Trophoblast cell (in vitro differentiated cells and primary cell): ENCODE data around the gene FAM168A.

Source experiments
- DNase-seq, 2 donors: peaks; one replicate each; pipeline ENCODE4 v3.0.0-alpha.2; 2016
- H2AFZ ChIP-seq: 2 replicates; pipeline ENCODE4 v1.6.1; 2013; ENCODE audit warnings: low read length, moderate library complexity, mild to moderate bottlenecking; ENCODE audit not compliant: insufficient read depth, poor library complexity
- H2AK5ac ChIP-seq: 2 replicates; pipeline ENCODE4 v1.6.1; 2013; ENCODE audit warnings: mild to moderate bottlenecking, low read length
- H2BK120ac ChIP-seq: 2 replicates; pipeline ENCODE4 v1.6.1; 2013; ENCODE audit warnings: low read length, mild to moderate bottlenecking, moderate library complexity; ENCODE audit not compliant: insufficient read depth, poor library complexity
- H2BK12ac ChIP-seq: 2 replicates; pipeline ENCODE4 v1.6.1; 2013; ENCODE audit warnings: mild to moderate bottlenecking, low read length, moderate library complexity
- H2BK5ac ChIP-seq: 2 replicates; pipeline ENCODE4 v1.6.1; 2013; ENCODE audit warnings: low read length, low read depth, moderate library complexity, mild to moderate bottlenecking; ENCODE audit not compliant: poor library complexity
- H3K14ac ChIP-seq: 2 replicates; pipeline ENCODE4 v1.6.1; 2013; ENCODE audit warnings: mild to moderate bottlenecking, low read length
- H3K18ac ChIP-seq: 2 replicates; pipeline ENCODE4 v1.6.1; 2013; ENCODE audit warnings: mild to moderate bottlenecking, low read length
- H3K23ac ChIP-seq: 2 replicates; pipeline ENCODE4 v1.6.1; 2013; ENCODE audit warnings: low read length
- H3K27ac ChIP-seq: 2 replicates; pipeline ENCODE4 v1.5.1; 2013; ENCODE audit warnings: low read depth, mild to moderate bottlenecking, inconsistent platforms, low read length, moderate library complexity
- H3K27me3 ChIP-seq: 2 replicates; pipeline ENCODE4 v1.6.1; 2013; ENCODE audit warnings: inconsistent platforms, mild to moderate bottlenecking, low read length, moderate library complexity; ENCODE audit not compliant: insufficient read depth
- H3K36me3 ChIP-seq, 2 experiments: 1 replicate in 1 of 2; 2 replicates in 1 of 2; pipeline ENCODE4 v1.6.1; 2013; ENCODE audit warnings: low read length in 2 of 2, mild to moderate bottlenecking in 2 of 2, moderate library complexity in 1 of 2; ENCODE audit not compliant: insufficient read depth in 2 of 2, control insufficient read depth in 1 of 2
- H3K4ac ChIP-seq: 2 replicates; pipeline ENCODE4 v1.6.1; 2013; ENCODE audit warnings: low read depth, mild to moderate bottlenecking, low read length, moderate library complexity
- H3K4me1 ChIP-seq, 2 experiments: 1 replicate in 1 of 2; 2 replicates in 1 of 2; pipeline ENCODE4 v1.6.1; 2013; ENCODE audit warnings: low read length in 2 of 2, mild to moderate bottlenecking in 2 of 2, moderate library complexity in 1 of 2; ENCODE audit not compliant: insufficient read depth in 2 of 2, control insufficient read depth in 1 of 2
- H3K4me2 ChIP-seq: 2 replicates; pipeline ENCODE4 v1.6.1; 2013; ENCODE audit warnings: inconsistent platforms, mild to moderate bottlenecking, low read length, moderate library complexity
- H3K4me3 ChIP-seq: 2 replicates; pipeline ENCODE4 v1.5.1; 2013; ENCODE audit warnings: mild to moderate bottlenecking, low read depth, low read length, inconsistent platforms
- H3K79me1 ChIP-seq: one replicate; pipeline ENCODE4 v1.6.1; 2013; ENCODE audit warnings: low read length
- H3K79me2 ChIP-seq: 2 replicates; pipeline ENCODE4 v1.6.1; 2013; ENCODE audit warnings: low read length, mild to moderate bottlenecking; ENCODE audit not compliant: control insufficient read depth, insufficient read depth, poor library complexity
- H3K9ac ChIP-seq: 2 replicates; pipeline ENCODE4 v1.6.1; 2013; ENCODE audit warnings: mild to moderate bottlenecking, low read length
- H3K9me3 ChIP-seq: 2 replicates; pipeline ENCODE4 v1.6.1; 2013; ENCODE audit warnings: low read depth, mild to moderate bottlenecking, control low read depth, inconsistent platforms, low read length; ENCODE audit not compliant: insufficient read depth
- H4K12ac ChIP-seq: 2 replicates; pipeline ENCODE4 v1.6.1; 2013; ENCODE audit warnings: low read depth, mild to moderate bottlenecking, low read length, moderate library complexity
- H4K8ac ChIP-seq: 2 replicates; pipeline ENCODE4 v1.6.1; 2013; ENCODE audit warnings: low read depth, mild to moderate bottlenecking, low read length, moderate library complexity
- H4K91ac ChIP-seq: one replicate; pipeline ENCODE4 v1.6.1; 2013; ENCODE audit warnings: low read depth, mild to moderate bottlenecking, low read length, moderate library complexity
- WGBS: extraction: QIAGEN DNeasy Blood & Tissue Kit; methylation state at CpG from one replicate; pipeline ENCODE4 v1.1.7; 2013; ENCODE audit warnings: missing lambda C conversion rate; ENCODE audit not compliant: insufficient read length, insufficient coverage; ENCODE audit errors: extremely low coverage; 5-methylcytosine and 5-hydroxymethylcytosine counted together

Gene FAM168A

GRCh38 chr11:73528483-73529203 lies 69.3 kb downstream of the FAM168A start:
- no peak overlapping the region for H3K18ac ChIP-seq
- no peaks in the 10 kb centered on the region for H3K79me2 ChIP-seq
- no peak overlapping the region for H3K23ac ChIP-seq
- no peak overlapping the region for H4K91ac ChIP-seq
- H4K8ac ChIP-seq: no peak overlapping the region
- no peak overlapping the region for H2BK120ac ChIP-seq
- no CpG with 5 or more reads among the region's 5 CpGs for WGBS
- H3K79me1 ChIP-seq: no peaks in the 10 kb centered on the region
- peak in 1 of 2 donors; percentile 19 for DNase-seq
- H3K27me3 ChIP-seq: no peaks in the 10 kb centered on the region
- H3K4me2 ChIP-seq: peak overlapping the region; percentile 9
- peaks cover 2 to 6% of the 10 kb centered on the region in 2 experiments for H3K4me1 ChIP-seq
- H2BK12ac ChIP-seq: no peak overlapping the region
- no peak overlapping the region for H2BK5ac ChIP-seq
- H4K12ac ChIP-seq: no peak overlapping the region
- no peak overlapping the region for H2AFZ ChIP-seq
- no peaks in the 10 kb centered on the region for H3K9me3 ChIP-seq
- no peak overlapping the region for H3K9ac ChIP-seq
- H3K27ac ChIP-seq: no peak overlapping the region
- H3K14ac ChIP-seq: no peak overlapping the region
- H3K4me3 ChIP-seq: no peak overlapping the region
- no peak overlapping the region for H2AK5ac ChIP-seq
- no peak overlapping the region for H3K4ac ChIP-seq
- H3K36me3 ChIP-seq: no peaks in the 10 kb centered on the region

DNA sequence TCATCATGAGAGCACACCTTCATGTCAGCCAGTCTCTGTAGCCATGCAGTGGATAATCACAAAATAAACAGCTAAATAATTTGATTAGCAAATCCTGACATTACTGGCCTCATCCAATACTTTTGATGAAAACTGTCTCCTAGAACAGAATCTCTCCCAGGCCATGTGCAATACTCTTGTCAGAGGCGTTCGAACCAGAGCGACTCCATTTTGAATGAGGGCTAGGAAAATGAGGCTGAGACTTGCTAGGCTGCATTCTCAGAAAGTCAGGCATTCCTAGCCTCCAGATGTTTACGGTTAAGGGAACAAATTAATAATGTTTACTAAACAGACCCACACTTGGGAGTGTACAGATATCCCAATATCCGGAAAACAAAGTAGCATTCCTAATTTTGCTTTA lies 69.9 kb downstream of the FAM168A start:
- H3K79me2 ChIP-seq: no peaks in the 10 kb centered on the region
- H2BK12ac ChIP-seq: no peak overlapping the region
- no peak overlapping the region for H3K9ac ChIP-seq
- no peak overlapping the region for H2BK120ac ChIP-seq
- H3K14ac ChIP-seq: no peak overlapping the region
- H3K27me3 ChIP-seq: no peaks in the 10 kb centered on the region
- H3K4me3 ChIP-seq: no peak overlapping the region
- no peak overlapping the region for H2AK5ac ChIP-seq
- DNase-seq: peak; percentile 7 to 53
- H2BK5ac ChIP-seq: no peak overlapping the region
- peaks cover 2% of the 10 kb centered on the region for H3K9me3 ChIP-seq
- WGBS: no CpG with 5 or more reads among the region's 5 CpGs
- no peak overlapping the region for H3K4ac ChIP-seq
- no peak overlapping the region for H4K8ac ChIP-seq
- H4K12ac ChIP-seq: no peak overlapping the region
- H3K27ac ChIP-seq: no peak overlapping the region
- no peaks in the 10 kb centered on the region for H3K79me1 ChIP-seq
- H3K36me3 ChIP-seq: no peaks in the 10 kb centered on the region
- H3K4me1 ChIP-seq: peaks cover 2 to 6% of the 10 kb centered on the region in 2 experiments
- no peak overlapping the region for H3K18ac ChIP-seq
- H4K91ac ChIP-seq: no peak overlapping the region
- H3K23ac ChIP-seq: no peak overlapping the region
- no peak overlapping the region for H3K4me2 ChIP-seq
- H2AFZ ChIP-seq: no peak overlapping the region

DNA sequence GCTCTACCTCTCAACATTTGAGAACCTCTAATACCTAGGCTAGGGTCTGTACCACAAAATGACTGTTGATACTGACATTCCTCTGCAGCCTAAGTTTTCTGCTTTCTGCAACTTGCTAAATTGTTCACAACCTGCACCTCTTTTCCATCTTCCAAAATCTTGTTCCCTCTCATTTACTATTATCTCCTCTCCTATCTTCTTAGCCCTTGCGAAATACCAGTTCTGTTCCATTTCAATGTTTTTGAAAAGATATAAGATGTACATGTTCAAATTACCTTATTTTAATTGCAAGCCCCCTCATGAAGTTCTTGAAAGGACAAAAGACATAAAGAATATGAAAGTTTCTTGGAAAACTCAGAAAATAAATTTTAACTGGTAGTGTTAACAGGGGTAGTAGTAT lies 72.3 kb downstream of the FAM168A start:
- H3K27ac ChIP-seq: no peak overlapping the region
- no peak overlapping the region for H4K12ac ChIP-seq
- H2AFZ ChIP-seq: no peak overlapping the region
- no peak overlapping the region for H3K23ac ChIP-seq
- no peak overlapping the region for H3K18ac ChIP-seq
- H2BK12ac ChIP-seq: no peak overlapping the region
- H2BK5ac ChIP-seq: no peak overlapping the region
- no peaks in the 10 kb centered on the region for H3K36me3 ChIP-seq
- H3K14ac ChIP-seq: no peak overlapping the region
- H3K9ac ChIP-seq: no peak overlapping the region
- no peak overlapping the region for H2AK5ac ChIP-seq
- H4K91ac ChIP-seq: no peak overlapping the region
- peaks cover 2 to 6% of the 10 kb centered on the region in 2 experiments for H3K4me1 ChIP-seq
- H3K79me2 ChIP-seq: no peaks in the 10 kb centered on the region
- no peak for DNase-seq
- H3K79me1 ChIP-seq: no peaks in the 10 kb centered on the region
- H3K4me2 ChIP-seq: no peak overlapping the region
- H3K27me3 ChIP-seq: no peaks in the 10 kb centered on the region
- no peak overlapping the region for H4K8ac ChIP-seq
- H2BK120ac ChIP-seq: no peak overlapping the region
- H3K9me3 ChIP-seq: peaks cover 2% of the 10 kb centered on the region
- WGBS: no CpG with 5 or more reads among the region's 1 CpG
- H3K4me3 ChIP-seq: no peak overlapping the region
- H3K4ac ChIP-seq: no peak overlapping the region

DNA sequence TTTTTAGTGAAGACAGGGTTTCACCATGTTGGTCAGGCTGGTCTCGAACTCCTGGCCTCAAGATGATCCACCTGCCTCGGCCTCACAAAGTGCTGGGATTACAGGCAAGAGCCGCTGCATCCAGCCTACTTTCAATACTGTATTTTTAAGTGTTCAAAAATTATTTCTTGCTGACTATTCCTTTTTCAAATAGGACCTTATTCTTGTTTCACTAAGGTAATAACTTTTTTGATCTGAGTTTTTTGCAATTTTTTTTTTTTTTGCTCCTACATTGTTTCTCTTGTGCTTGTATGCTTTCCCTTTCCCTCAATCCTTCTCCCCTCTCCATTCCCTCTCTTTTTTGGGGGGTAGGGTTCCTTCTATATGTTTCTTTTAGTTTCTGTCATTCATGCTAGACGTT lies 73.1 kb downstream of the FAM168A start:
- Histone ChIP-seq H3K4me3 (peak overlapping the region; percentile 35), H3K4me1 (peaks cover 2 to 6% of the 10 kb centered on the region in 2 experiments), H2AFZ (no peak overlapping the region), H4K8ac (no peak overlapping the region), H2AK5ac (no peak overlapping the region), H3K4ac (no peak overlapping the region), H3K27me3 (no peaks in the 10 kb centered on the region), H3K79me1 (no peaks in the 10 kb centered on the region), H3K27ac (no peak overlapping the region), H2BK12ac (no peak overlapping the region), H3K9ac (no peak overlapping the region), H3K4me2 (no peak overlapping the region), H3K36me3 (no peaks in the 10 kb centered on the region), H3K79me2 (no peaks in the 10 kb centered on the region), H4K12ac (no peak overlapping the region), H2BK120ac (no peak overlapping the region), H3K18ac (no peak overlapping the region), H2BK5ac (no peak overlapping the region), H3K9me3 (peaks cover 2% of the 10 kb centered on the region), H4K91ac (no peak overlapping the region), H3K23ac (no peak overlapping the region), H3K14ac (no peak overlapping the region)
- no peak for DNase-seq
- WGBS: no CpG with 5 or more reads among the region's 4 CpGs
